Embryonic facial prominence (tissue), 1 donor: ENCODE measurements around the gene FAM124B.

Experiments used
- DNase-seq: peaks from one replicate; pipeline ENCODE4 v3.0.0-alpha.2; 2016; ENCODE audit errors: extremely low spot score

FAM124B gene

DNA sequence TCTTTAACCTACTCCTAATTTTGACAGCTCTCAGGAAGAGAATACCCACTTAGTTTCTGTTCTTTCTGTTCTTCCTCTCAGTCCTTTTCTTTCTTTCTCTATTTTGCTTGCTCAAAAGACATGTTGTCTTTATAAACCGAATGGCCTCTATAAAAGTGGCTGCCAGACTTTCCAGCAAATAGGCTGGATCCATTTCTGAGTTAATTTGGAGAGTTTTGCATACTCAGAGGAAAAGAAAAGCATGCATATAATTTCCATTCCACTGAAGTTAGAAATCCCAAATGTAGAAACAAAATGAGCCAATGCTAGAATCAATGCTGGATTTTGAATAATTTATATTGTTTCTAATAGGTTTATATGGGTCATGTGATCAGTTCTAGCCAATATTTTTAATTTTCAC lies 65.9 kb downstream of the FAM124B start:
- DNase-seq: no peak

DNA sequence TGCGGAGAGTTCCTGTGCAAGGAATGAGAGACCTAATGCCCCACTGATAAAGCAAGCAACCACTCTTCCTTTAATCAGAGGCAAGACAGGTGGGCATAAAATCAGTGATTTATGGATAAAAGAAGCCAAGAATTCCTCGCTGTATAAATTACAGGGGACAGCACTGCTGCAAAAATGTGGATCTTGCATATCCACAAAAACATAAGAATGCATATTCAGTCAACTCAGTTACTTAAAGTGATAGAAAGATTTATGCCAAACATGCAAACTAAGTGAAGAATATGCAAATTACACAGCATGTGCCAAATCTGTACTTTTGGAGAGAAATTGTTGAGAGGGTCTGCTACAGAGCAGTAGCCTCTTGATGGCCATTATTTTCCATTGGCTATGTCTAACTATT lies 67.2 kb downstream of the FAM124B start:
- DNase-seq: no peak

DNA sequence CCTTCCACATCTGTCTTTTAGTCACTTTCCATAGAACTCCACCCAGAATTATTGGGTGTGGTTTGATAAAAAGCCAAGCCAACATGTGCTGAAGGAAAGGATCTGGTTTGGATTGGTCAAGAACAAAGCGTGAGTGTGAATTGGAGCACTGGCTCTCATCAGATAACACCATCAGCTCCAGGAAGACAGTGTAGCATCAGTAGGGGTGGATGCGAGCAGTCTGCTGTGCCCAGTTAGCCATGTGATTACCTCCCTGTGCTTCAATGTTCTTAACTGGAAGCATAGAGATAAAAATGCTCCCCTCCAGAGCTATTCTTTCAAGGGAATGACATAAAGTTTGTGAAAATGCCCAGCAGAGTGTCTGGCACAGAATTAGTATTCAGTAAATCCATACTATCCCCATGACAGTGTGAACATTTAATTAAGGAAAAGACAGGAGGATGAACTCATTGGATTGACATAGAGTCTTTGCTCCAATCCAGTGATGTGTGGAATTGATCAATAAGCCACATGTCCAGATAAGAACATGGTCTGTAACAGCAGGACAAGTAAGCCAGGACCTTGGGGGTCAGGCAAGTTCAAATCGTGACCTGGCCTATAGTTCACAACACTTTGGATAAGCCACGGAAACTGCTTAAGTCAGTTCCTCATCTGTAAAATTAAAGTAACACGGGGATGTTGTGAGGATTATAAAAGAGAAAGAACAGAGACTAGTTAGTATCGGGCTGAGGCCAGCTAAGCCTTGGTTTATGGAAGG lies 68.0 kb downstream of the FAM124B start:
- DNase-seq: no peak

DNA sequence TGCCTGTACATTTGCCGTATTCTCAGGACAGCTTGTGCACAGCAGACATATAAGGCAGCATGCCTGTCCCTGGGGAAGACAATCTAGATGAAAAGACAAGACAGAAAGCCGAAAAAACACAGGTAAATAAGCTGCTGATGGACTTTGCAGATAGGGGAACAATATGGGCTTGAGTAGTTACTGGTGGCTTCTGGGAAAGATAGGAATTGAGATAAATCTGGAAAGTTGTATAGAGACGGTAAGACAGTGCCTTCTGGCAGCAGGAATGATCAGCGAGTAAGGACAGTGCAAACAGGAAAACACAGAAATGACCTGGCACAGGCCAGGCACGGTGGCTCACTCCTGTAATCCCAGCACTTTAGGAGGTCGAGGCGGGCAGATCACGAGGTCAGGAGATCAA lies 70.2 kb downstream of the FAM124B start:
- no peak for DNase-seq

DNA sequence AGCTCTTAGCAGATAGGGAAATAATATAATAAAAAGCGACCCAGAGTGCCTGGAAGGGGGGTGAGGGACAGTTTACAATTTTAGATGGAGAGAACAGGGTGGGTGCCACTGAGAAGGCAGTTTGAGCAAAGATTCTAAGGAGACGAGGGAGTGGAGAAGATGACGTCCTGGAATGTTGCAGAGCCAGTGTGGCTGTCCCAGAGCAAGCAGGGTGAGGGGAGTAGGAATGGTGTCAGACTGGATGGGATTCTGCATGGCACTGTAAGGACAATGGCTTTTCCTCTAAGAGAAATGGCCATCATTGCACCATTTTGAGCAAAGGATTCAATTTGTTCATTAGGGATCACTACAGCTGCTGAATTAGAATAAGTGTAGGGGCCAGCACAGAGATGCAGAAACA lies 73.1 kb downstream of the FAM124B start:
- DNase-seq: no peak
